A549 (cell line): ENCODE data around the gene FAM151B. TPM values are rescaled to one million over a fixed set of nuclear protein-coding genes. Genes with fewer than 3 reads are reported as not detected.
A peak's percentile ranks its signal among the peaks of the same experiment; 100 is the strongest.

Source experiments
- ATOH8 ChIP-seq: fragments of 250-450 bp; sonication (Bioruptor Pico); IDR thresholded peaks from 2 replicates; pipeline ENCODE4 v1.5.0; 2020; ENCODE audit warnings: low read depth, mild to moderate bottlenecking, moderate library complexity
- BCL3 ChIP-seq: fragments of >200 bp; sonication (Bioruptor Twin); formaldehyde crosslinking; IDR thresholded peaks from 3 replicates; pipeline ENCODE4 v1.6.1; 2016
- CHD4 ChIP-seq: fragments of 200-600 bp; sonication (generic); IDR thresholded peaks from 2 replicates; pipeline ENCODE4 v1.6.1; 2016; ENCODE audit warnings: antibody characterized with exemption, mild to moderate bottlenecking, borderline replicate concordance
- E2F6 ChIP-seq: IDR thresholded peaks from 2 replicates; pipeline ENCODE4 v1.6.1; 2012; ENCODE audit warnings: low read depth, borderline replicate concordance
- EHF ChIP-seq: fragments of 250-450 bp; sonication (Bioruptor Pico); IDR thresholded peaks from 2 replicates; pipeline ENCODE4 v1.5.0; 2020; ENCODE audit warnings: mild to moderate bottlenecking
- ELK1 ChIP-seq: fragments of 150-350 bp; IDR thresholded peaks from 2 replicates; pipeline ENCODE4 v1.6.1; 2014; ENCODE audit warnings: low read depth, mild to moderate bottlenecking, low read length
- ESRRA ChIP-seq: fragments of 150-350 bp; IDR thresholded peaks from 2 replicates; pipeline ENCODE4 v1.6.1; 2014; ENCODE audit warnings: mild to moderate bottlenecking, low read length, borderline replicate concordance
- GATA3 ChIP-seq: IDR thresholded peaks from 2 replicates; pipeline ENCODE4 v1.6.1; 2012; ENCODE audit warnings: borderline replicate concordance
- HOXB13 ChIP-seq: fragments of 250-450 bp; sonication (Bioruptor Pico); IDR thresholded peaks from 2 replicates; pipeline ENCODE4 v1.5.0; 2020; ENCODE audit warnings: low read depth, mild to moderate bottlenecking, moderate library complexity
- KDM1A ChIP-seq: fragments of 200-600 bp; sonication (generic); IDR thresholded peaks from 2 replicates; pipeline ENCODE4 v1.6.1; 2016; ENCODE audit warnings: low read depth, mild to moderate bottlenecking
- KDM5A ChIP-seq: fragments of 200-600 bp; sonication (generic); IDR thresholded peaks from 2 replicates; pipeline ENCODE4 v1.6.1; 2016; ENCODE audit warnings: antibody characterized with exemption, mild to moderate bottlenecking
- MAX ChIP-seq: IDR thresholded peaks from 2 replicates; pipeline ENCODE4 v1.6.1; 2012
- POLR2A ChIP-seq: IDR thresholded peaks from 2 replicates; pipeline ENCODE4 v1.6.1; 2012; ENCODE audit warnings: mild to moderate bottlenecking, low read length
- RAD21 ChIP-seq, 2 experiments: fragments of >200 bp in 1 of 2; sonication (Bioruptor Twin) in 1 of 2; formaldehyde crosslinking in 1 of 2; IDR thresholded peaks in 1 of 2; conservative IDR thresholded peaks in 1 of 2; 2 replicates in 1 of 2; 3 replicates in 1 of 2; pipeline ENCODE4 v1.6.1; 2012 to 2018; ENCODE audit warnings: inconsistent platforms in 1 of 2
- RARB ChIP-seq: fragments of 250-450 bp; sonication (Bioruptor Pico); IDR thresholded peaks from 2 replicates; pipeline ENCODE4 v1.8.0; 2021; ENCODE audit warnings: mild to moderate bottlenecking, moderate library complexity
- RCOR1 ChIP-seq: fragments of 150-350 bp; IDR thresholded peaks from 2 replicates; pipeline ENCODE4 v1.6.1; 2014; ENCODE audit warnings: antibody characterized with exemption, low read length, low read depth
- REST ChIP-seq: fragments of 200-600 bp; sonication (generic); IDR thresholded peaks from 2 replicates; pipeline ENCODE4 v1.6.1; 2016; ENCODE audit warnings: antibody characterized with exemption, mild to moderate bottlenecking, moderate library complexity
- SREBF2 ChIP-seq: fragments of 450-650 bp; IDR thresholded peaks from 2 replicates; pipeline ENCODE4 v1.6.1; 2014; ENCODE audit warnings: mild to moderate bottlenecking, moderate library complexity
- TFCP2L1 ChIP-seq: fragments of 250-450 bp; sonication (Bioruptor Pico); IDR thresholded peaks from 2 replicates; pipeline ENCODE4 v1.5.0; 2021; ENCODE audit warnings: mild to moderate bottlenecking
- USF2 ChIP-seq: fragments of 450-650 bp; IDR thresholded peaks from 2 replicates; pipeline ENCODE4 v1.6.1; 2014; ENCODE audit warnings: antibody characterized with exemption
- ZC3H11A ChIP-seq: fragments of 450-650 bp; IDR thresholded peaks from 2 replicates; pipeline ENCODE4 v1.6.1; 2014; ENCODE audit warnings: antibody characterized with exemption, mild to moderate bottlenecking
- polyA plus RNA-seq, 4 experiments: library from polyadenylated mRNA; depleted of rRNA in 3 of 4; stranded (reverse); fragments of >200 nt; fragmentation: RNase III in 1 of 4; extraction: RNeasy Plus Mini Kit Qiagen cat#74134 plus additional on column Dnase treatment in 1 of 4; gene quantifications; 2 replicates in 3 of 4; 3 replicates in 1 of 4; pipeline ENCODE4 v1.2.3, GENCODE V29; 2011 to 2017

The FAM151B gene
- polyA plus RNA-seq, 2 of the 4 experiments (the other 2 are of a cell fraction), result 2.2 to 3.2 TPM

- peak; percentile 98 for TF ChIP-seq E2F6
- TF ChIP-seq MAX, result peak; percentile 95
- no peak for TF ChIP-seq RCOR1
- no peak for TF ChIP-seq ZC3H11A
- peak; percentile 59 for TF ChIP-seq POLR2A
- 0 out of 3 replicates have a peak, but pooled peaks have one; percentile 31 for TF ChIP-seq BCL3
- TF ChIP-seq TFCP2L1 (CRISPR knock-in tag), result no peak
- TF ChIP-seq CHD4, result no peak
- TF ChIP-seq KDM5A, result no peak
- peak; percentile 51; the same call in 1 of the 2 replicates for TF ChIP-seq HOXB13 (CRISPR knock-in tag)
- TF ChIP-seq EHF (CRISPR knock-in tag), result no peak
- TF ChIP-seq RAD21 (conservative IDR thresholded peaks at IDR 0.05 in 1 of 2, IDR thresholded peaks at IDR 0.05 in 1 of 2), result peak; percentile 43 to 66
- no peak for TF ChIP-seq RARB
- TF ChIP-seq REST, result no peak
- TF ChIP-seq USF2, result no peak; the same call in 1 of the 2 replicates
- no peak for TF ChIP-seq KDM1A
- no peak for TF ChIP-seq SREBF2
- TF ChIP-seq ESRRA, result no peak
- no peak for TF ChIP-seq ELK1
- no peak for TF ChIP-seq ATOH8 (CRISPR knock-in tag)
- TF ChIP-seq GATA3, result no peak
Observed at GRCh38 chr5:80487829-80488721, at the start of gene FAM151B (continued).
